GM19467 (cell line): Measurements from ENCODE around the gene AHR.
"Not testable (repeated sequence)": the region's sequence is repeated elsewhere in the genome, so short reads cannot be mapped to it uniquely, and the experiment has no call there.

Source experiments
- ATAC-seq: cut with Tn5 transposase; IDR thresholded peaks from one replicate; pipeline ENCODE4 v1.9.1; 2021; ENCODE audit warnings: mild to moderate bottlenecking, moderate library complexity; ENCODE audit not compliant: unreplicated experiment

AHR gene

DNA sequence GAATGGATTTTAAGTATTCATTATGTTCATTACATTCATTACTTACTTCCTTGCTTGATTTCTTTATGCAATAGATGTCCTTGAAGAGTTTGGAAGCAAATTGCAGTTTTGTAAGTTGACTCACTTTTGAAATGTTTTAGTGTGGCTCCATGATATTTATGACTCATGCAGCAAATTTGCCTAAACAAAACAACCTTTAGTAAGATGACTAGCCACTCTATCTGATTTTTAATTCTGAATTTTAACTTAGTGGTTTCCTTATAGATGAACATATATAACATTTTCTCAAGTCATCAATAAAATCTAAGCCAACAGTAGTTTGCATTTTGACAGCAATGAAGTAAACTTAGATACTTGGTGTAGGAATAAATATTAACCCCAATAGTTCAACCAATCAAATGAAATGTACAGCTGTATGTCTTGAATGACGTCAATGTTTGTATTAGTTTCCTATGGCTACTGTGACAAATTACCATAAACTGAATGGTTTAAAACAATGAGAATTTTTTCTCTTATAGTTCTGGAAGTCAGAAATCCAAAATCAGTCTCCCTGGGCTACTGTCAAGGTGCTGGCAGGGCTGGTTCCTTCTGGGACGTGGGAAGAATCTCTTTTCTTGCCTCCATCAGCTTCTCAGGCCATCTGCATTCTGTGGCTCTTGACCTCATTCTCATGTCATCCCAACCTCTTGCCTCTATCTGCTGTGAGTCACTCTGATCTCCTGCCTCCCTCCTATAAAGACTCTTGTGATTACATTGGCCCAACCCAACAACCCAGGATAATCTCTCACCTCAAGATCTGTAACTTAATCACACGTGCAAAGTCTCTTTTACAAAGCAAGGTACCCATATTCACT lies 73.4 kb downstream of the AHR start:
- no peak for ATAC-seq

DNA sequence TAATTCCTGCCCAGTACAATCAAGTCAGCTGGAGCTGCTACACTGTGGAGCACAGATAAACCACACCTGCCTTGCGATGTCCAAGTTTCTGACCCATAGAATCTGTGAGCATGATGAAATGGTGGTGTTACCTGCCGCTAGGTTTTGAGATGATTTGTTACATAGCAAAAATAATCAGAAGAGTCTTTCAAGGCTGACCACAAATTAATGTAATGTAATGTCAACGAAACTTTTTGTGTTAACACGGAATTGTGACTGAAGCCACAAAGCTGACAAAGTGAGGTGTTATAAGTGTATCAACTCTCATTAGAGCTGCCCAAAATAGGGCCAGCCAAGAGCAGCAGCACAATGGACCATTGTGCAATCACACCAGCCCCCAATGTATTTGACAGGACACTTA lies 75.7 kb downstream of the AHR start:
- ATAC-seq = no peak

DNA sequence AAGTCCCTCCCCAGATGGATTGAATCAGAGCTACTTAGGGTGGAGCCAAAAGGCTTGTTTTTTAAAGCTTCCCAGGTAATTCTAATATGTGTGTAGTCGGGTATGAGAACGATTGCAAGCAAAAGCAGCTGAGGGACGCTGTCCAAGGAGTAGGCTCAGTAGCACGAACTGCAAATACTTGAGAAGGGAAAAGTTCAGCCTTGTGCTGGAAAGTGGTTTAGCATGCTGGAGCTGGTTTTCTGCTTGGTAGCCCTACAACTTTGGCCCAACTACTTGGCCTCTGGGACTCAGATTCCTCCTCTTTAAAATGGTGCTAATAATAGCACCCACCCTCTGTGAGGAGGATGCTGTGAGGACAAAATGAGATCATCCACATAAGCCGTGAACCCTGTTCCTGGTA lies 76.2 kb downstream of the AHR start:
- ATAC-seq = no peak

DNA sequence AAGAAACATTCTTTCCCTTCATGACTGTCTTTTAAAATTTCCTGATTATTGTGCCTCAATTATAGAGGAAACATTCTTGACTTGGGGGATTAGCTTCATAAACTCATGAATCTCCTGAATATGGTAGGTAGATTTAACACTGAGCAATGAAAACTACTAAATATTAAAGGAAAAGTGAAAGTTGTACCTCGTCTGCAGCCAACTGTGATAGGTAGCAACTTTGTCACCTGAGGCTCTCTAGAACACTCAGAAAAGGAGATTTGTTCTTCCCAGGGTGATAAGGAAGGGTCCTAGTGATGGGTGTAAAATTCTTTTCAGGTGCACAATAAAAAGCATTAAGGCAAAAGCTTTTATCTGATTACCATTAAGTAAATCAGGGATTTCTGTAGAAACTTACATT lies 78.1 kb downstream of the AHR start:
- ATAC-seq = no peak

DNA sequence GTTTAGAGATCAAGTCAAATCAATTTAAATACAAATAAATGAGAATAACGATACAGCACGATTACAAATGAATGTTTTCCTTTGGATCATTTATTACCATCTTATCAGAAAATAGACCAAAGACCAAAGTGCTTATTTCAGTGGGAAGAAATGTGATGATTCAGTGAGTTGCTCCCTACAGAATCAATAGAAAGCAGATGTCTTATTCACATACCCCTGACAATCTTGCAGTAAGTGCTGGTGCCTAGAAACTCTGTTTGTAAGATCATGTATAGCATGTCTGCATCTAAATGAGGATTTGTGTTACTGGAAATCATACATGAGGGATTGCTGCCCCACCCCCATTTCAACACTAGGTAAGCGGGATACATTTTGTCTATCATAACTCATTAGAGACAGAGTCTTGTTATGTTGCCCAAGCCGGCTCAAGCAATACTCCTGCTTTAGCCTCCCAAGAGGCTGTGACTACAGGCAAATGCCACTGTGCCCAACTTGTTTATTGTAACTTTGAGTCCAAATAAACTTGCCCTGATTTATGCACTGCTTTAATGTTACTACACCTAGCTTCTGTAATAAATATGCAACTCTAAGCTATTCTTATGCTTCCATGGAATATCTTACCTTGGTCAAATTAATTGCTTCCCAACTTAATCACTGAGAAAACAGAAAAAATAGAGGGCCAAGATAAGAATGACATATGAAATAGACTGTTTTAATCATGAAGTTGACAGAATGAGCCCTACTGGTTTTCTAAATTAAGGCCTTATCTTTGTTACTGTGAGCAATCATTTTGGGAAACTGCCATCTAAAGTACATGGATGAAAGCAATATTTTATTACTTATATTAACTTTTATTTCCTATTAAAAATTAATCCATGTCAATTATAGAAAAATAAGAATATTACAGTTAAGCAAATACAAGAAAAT lies 82.5 kb downstream of the AHR start:
- ATAC-seq = no peak

DNA sequence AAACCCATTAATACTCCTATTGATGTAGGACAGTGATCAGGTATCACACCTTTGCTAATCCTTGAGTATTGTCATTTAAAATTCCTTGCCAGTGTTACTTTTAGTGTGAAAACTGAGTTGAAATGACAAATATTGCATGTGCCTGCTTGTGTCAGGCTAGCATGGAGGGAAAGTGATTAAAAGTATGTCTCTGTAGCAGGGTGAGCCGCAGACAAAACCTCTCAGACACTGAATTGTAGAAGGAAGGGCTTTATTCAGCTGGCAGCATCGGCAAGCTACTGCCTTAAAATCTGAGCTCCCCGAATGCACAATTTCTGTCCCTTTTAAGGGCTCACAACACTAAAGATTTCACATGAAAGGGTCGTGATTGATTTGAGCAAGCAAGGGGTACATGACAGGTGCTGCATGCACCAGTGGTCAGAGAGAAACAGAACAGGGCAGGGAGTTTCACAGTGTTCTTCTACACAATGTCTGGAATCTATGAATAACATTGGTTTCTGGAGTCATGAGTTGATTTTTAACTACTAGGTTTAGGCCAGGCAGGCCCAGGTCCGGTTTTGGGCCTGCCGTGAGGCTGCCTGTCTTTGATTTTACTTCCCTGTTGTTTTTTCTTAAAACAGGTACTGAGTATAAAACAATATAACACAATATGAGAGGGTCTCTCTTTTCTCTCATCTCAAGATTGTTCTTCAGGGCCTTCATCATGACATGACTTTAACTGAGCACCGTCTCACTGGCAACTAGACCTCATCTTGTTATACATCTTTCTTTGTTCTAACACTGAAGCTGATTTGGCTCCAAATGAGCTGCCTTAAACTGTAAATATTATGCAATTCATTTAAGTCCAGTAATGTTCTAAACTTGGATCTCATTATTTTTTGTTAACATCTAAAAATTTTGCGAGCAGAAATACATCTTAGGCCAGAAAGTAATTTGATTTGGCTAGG lies 84.2 kb downstream of the AHR start:
- not testable (repeated sequence) for ATAC-seq

DNA sequence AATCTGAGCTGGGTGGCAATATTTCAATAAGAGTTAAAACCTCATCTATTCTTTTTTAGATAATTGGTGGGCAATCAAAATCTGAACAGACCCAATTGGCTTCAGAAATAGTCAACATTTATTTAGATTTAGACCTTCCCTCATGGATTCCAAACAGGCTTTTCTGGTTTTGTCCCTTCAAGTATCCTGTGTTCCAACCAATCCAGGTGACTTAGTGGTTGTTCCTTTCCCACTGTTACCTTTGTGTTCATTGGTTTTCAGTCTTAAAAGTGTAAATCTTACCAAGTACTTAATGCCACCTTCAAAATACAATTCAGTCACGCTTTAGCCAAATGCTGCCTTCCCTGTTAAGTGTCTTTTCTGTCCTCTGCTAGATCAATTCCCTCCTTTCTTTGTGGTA lies 85.9 kb downstream of the AHR start:
- ATAC-seq = no peak

DNA sequence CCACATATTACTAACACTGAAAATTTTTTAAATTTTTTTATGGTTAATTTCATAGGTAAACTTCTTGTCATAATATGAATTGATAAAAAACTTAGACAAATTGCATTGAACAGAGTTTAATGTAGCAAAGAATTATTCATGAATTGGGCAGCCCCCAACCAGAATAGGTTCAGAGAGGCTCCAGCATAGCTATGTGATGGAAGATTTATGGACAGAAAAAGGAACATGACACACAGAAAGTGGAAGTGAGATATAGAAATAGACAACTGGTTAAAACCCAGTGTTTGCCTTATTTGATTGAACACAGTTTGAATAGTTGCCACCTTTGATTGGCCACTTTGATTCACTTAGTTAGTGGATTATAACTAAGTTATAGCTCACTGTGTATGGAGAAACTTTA lies 87.2 kb downstream of the AHR start:
- ATAC-seq = no peak

DNA sequence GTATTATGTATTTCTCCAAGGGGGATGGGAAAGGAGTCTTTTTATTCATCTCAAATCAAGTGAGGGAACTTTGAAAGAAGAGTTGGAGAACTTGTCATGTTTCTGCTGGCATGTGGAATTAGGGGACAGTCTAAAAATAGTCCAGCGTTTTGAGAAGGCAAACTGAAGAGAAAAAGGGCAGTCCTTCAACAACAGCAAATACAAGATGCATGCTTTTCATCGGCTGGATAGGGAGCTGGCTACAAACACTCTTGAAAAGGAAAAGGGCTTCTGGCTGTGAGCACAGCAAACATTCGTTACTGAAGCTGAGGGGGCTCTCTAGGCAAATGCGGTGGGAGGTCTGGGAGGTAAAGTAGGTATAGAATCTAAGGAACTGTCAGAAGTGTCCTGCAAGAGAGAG lies 91.9 kb downstream of the AHR start:
- no peak for ATAC-seq

DNA sequence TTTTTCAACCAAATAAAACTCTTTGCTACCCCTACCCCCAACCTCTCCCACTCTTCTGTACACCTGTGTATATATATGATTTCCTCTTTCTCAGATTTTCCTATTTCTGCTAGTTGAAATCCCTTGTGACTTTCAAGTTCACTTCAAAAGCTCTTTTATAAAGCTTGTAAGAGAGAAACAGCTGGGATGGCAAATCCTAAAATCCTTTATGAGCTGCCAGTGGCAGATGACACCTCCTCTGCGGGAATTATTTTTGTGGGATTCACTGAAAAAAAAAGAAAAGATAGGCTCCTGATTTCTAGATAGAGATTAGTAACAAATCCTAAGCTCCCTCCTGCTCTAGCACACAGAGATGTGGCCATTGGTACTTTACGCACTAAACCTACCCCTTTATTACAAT lies 92.9 kb downstream of the AHR start:
- no peak for ATAC-seq

DNA sequence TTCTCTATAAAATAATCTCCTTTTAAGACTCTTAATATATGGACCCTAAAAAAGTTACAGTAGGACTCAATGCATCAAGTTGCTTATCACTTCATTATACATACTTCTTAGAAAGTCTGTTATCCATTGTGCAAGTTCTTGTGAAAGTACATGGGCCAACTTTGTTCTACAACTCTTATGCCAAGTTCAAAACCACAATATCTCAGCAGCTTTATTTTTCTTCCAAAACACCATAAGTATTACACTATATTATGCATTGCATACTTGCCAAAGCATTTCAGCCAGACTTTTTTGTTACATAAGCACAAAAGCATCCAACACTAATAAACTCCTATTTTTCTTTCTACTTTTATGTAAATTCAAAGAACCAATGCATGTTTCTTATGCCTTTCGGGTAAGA lies 94.4 kb downstream of the AHR start:
- ATAC-seq = no peak

DNA sequence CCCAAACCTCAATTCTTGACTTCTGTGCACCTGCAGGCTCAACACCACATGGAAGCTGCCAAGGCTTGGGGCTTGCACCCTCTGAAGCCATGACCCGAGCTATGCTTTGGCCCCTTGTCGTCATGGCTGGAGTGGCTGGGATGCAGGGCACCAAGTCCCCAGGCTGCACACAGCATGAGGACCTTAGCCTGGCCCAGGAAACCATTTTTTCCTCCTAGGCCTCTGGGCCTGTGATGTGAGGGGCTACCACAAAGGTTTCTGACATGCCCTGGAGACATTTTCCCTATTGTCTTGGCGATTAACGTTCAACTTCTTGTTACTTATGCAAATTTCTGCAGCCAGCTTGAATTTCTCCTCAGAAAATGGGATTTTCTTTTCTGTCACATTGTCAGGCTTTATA lies 96.1 kb downstream of the AHR start:
- ATAC-seq = not testable (repeated sequence)
